Neural cell (in vitro differentiated cells): Measurements from ENCODE around the gene ENOSF1. TPM values are rescaled to one million over a fixed set of nuclear protein-coding genes. Genes with fewer than 3 reads are reported as not detected.

Source experiments
- H2AFZ ChIP-seq: fragments of 200-600, 300-800 bp; sonication (generic), shearing (Covaris generic); 2 replicates; pipeline ENCODE4 v1.6.0; 2014; ENCODE audit warnings: low read depth, mild to moderate bottlenecking, antibody characterized with exemption, low read length, moderate library complexity
- H3F3A ChIP-seq: fragments of 200-600 bp; shearing (Covaris generic); 2 replicates; pipeline ENCODE4 v1.6.1; 2016; ENCODE audit warnings: mild to moderate bottlenecking, moderate library complexity, mixed read lengths, antibody characterized with exemption, low read length; ENCODE audit not compliant: insufficient read depth, poor library complexity, severe bottlenecking
- H3K27ac ChIP-seq: fragments of 200-600, 300-800 bp; sonication (generic), shearing (Covaris generic); 2 replicates; pipeline ENCODE4 v1.5.1; 2014; ENCODE audit warnings: mild to moderate bottlenecking, low read length, moderate library complexity
- H3K27me3 ChIP-seq: fragments of 300-800, 200-600 bp; sonication (generic), shearing (Covaris generic); 2 replicates; pipeline ENCODE4 v1.6.0; 2014; ENCODE audit warnings: mild to moderate bottlenecking, low read depth, low read length, moderate library complexity; ENCODE audit not compliant: insufficient read depth
- H3K36me3 ChIP-seq: fragments of 300-800, 200-600 bp; sonication (generic), shearing (Covaris generic); 2 replicates; pipeline ENCODE4 v1.5.1; 2014; ENCODE audit warnings: mild to moderate bottlenecking, antibody characterized with exemption, low read length, moderate library complexity; ENCODE audit not compliant: insufficient read depth
- H3K4me2 ChIP-seq: fragments of 300-800, 200-600 bp; sonication (generic), shearing (Covaris generic); 2 replicates; pipeline ENCODE4 v1.6.0; 2014; ENCODE audit warnings: mild to moderate bottlenecking, low read length
- H3K4me3 ChIP-seq: fragments of 300-800, 200-600 bp; sonication (generic), shearing (Covaris generic); 2 replicates; pipeline ENCODE4 v1.5.1; 2014; ENCODE audit warnings: mild to moderate bottlenecking, low read length, moderate library complexity
- H3K79me2 ChIP-seq: fragments of 200-600 bp; shearing (Covaris generic); replicated peaks from 2 replicates; pipeline ENCODE4 v1.6.0; 2014; ENCODE audit warnings: mild to moderate bottlenecking, low read length, moderate library complexity; ENCODE audit not compliant: insufficient read depth
- H3K9ac ChIP-seq: fragments of 300-800, 200-600 bp; sonication (generic), shearing (Covaris generic); 2 replicates; pipeline ENCODE4 v1.6.1; 2016; ENCODE audit warnings: mild to moderate bottlenecking, low read length, mixed read lengths
- H3K9me2 ChIP-seq: fragments of 200-600 bp; shearing (Covaris generic); 2 replicates; pipeline ENCODE4 v1.6.1; 2016; ENCODE audit warnings: mild to moderate bottlenecking, low read length, mixed read lengths; ENCODE audit not compliant: insufficient read depth
- H3K9me3 ChIP-seq: fragments of 200-600, 300-800 bp; sonication (generic), shearing (Covaris generic); 2 replicates; pipeline ENCODE4 v1.6.1; 2016; ENCODE audit warnings: mild to moderate bottlenecking, mixed run types, low read length, moderate library complexity, mixed read lengths
- H4K20me1 ChIP-seq: fragments of 200-600 bp; shearing (Covaris generic); 2 replicates; pipeline ENCODE4 v1.6.1; 2016; ENCODE audit warnings: mild to moderate bottlenecking, mixed run types; ENCODE audit not compliant: insufficient read depth
- CTCF ChIP-seq: fragments of 450-650 bp; IDR thresholded peaks from 2 replicates; pipeline ENCODE4 v1.5.1; 2014; ENCODE audit warnings: antibody characterized with exemption, mild to moderate bottlenecking, moderate library complexity; ENCODE audit not compliant: poor library complexity, severe bottlenecking
- EP300 ChIP-seq: fragments of 450-650 bp; conservative IDR thresholded peaks from 2 replicates; pipeline ENCODE4 v1.6.1; 2014; ENCODE audit warnings: antibody characterized with exemption, mild to moderate bottlenecking, moderate library complexity; ENCODE audit not compliant: poor library complexity, severe bottlenecking
- EZH2 ChIP-seq: fragments of 200-600, 300-800 bp; shearing (Covaris generic), sonication (generic); IDR thresholded peaks from 2 replicates; pipeline ENCODE4 v1.6.1; 2014; ENCODE audit warnings: antibody characterized with exemption, low read length, borderline replicate concordance, mild to moderate bottlenecking; ENCODE audit not compliant: insufficient read depth, poor library complexity, severe bottlenecking
- MXI1 ChIP-seq: fragments of 450-650 bp; conservative IDR thresholded peaks from 2 replicates; pipeline ENCODE4 v1.6.1; 2014; ENCODE audit warnings: antibody characterized with exemption, mild to moderate bottlenecking; ENCODE audit not compliant: poor library complexity, severe bottlenecking
- POLR2AphosphoS5 ChIP-seq: IDR thresholded peaks from 2 replicates; pipeline ENCODE4 v1.6.1; 2012
- RAD21 ChIP-seq: fragments of 450-650 bp; conservative IDR thresholded peaks from 2 replicates; pipeline ENCODE4 v1.6.1; 2014; ENCODE audit warnings: antibody characterized with exemption, mild to moderate bottlenecking, moderate library complexity
- SMC3 ChIP-seq: fragments of 450-650 bp; conservative IDR thresholded peaks from 2 replicates; pipeline ENCODE4 v1.6.1; 2014; ENCODE audit warnings: antibody characterized with exemption, mild to moderate bottlenecking, moderate library complexity; ENCODE audit not compliant: poor library complexity
- TAF1 ChIP-seq: IDR thresholded peaks from 2 replicates; pipeline ENCODE4 v1.6.1; 2012; ENCODE audit warnings: low read depth
- polyA plus RNA-seq: library from polyadenylated mRNA; depleted of rRNA; stranded (reverse); fragments of >200 nt; gene quantifications from 2 replicates; pipeline ENCODE4 v1.2.3, GENCODE V29; 2014
- TF ChIP-seq, protein P1 (sequence below): IDR thresholded peaks from 2 replicates; pipeline ENCODE4 v1.6.1; 2012; ENCODE audit warnings: borderline replicate concordance

The ENOSF1 gene
- polyA plus RNA-seq, 1 donor from 2014 or later: 9.0 TPM

GRCh38 chr18:706405-706804 is 6.0 kb downstream of the ENOSF1 start:
- Histone ChIP-seq H3K27me3 (peaks cover 3% of the 10 kb centered on the region), H3K9me3 (no peaks in the 10 kb centered on the region), H3K9ac (no peak overlapping the region), H3F3A (no peaks in the 10 kb centered on the region), H3K79me2 (no peaks in the 10 kb centered on the region), H4K20me1 (no peaks in the 10 kb centered on the region), H3K36me3 (no peaks in the 10 kb centered on the region), H3K9me2 (no peaks in the 10 kb centered on the region), H2AFZ (no peak overlapping the region), H3K4me3 (no peak overlapping the region), H3K4me2 (no peak overlapping the region), H3K27ac (no peak overlapping the region)
- no peak for TF ChIP-seq EP300

DNA sequence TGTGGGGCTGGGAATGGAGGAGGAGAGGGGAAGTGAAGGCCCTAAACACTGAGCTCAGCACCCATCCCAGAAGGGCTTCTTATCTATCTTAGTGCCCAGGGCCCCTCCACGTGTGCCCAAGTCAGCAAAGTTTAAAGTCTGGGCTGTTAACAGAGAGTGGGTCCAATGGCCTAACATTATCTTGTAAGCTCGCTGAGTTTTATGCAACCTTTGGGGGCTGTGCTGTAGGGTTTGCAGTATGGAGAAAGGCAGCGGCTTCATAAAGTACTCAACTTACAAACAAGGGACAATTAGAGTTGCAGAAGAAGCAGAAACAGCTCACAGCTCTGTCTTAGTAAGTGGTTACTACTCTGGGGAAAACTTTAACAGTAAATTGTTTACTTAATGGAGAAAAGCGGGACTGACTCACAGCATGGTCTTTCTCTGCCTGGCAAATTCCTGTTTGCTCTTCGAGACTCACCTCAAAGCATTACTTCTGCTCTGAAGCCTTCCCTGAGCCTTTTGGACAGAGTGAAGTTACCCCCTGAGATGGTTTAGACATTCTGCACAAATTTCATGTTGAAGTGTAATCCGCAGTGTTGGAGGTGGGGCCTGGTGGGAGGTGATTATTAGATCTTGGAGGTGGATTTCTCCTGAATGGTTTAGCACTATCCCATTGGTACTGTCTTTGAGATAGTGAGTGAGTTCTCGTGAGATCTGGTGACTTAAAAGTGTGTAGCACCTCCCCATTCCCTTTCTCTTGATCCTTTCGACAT is 9.0 kb downstream of the ENOSF1 start:
- TF ChIP-seq EP300: no peak
- TF ChIP-seq RAD21: no peak
- TF ChIP-seq SMC3: no peak
- TF ChIP-seq EZH2: no peak
- no peak for TF ChIP-seq TAF1
- no peak for TF ChIP-seq MXI1
- TF ChIP-seq CTCF: no peak
- TF ChIP-seq, protein P1, sequence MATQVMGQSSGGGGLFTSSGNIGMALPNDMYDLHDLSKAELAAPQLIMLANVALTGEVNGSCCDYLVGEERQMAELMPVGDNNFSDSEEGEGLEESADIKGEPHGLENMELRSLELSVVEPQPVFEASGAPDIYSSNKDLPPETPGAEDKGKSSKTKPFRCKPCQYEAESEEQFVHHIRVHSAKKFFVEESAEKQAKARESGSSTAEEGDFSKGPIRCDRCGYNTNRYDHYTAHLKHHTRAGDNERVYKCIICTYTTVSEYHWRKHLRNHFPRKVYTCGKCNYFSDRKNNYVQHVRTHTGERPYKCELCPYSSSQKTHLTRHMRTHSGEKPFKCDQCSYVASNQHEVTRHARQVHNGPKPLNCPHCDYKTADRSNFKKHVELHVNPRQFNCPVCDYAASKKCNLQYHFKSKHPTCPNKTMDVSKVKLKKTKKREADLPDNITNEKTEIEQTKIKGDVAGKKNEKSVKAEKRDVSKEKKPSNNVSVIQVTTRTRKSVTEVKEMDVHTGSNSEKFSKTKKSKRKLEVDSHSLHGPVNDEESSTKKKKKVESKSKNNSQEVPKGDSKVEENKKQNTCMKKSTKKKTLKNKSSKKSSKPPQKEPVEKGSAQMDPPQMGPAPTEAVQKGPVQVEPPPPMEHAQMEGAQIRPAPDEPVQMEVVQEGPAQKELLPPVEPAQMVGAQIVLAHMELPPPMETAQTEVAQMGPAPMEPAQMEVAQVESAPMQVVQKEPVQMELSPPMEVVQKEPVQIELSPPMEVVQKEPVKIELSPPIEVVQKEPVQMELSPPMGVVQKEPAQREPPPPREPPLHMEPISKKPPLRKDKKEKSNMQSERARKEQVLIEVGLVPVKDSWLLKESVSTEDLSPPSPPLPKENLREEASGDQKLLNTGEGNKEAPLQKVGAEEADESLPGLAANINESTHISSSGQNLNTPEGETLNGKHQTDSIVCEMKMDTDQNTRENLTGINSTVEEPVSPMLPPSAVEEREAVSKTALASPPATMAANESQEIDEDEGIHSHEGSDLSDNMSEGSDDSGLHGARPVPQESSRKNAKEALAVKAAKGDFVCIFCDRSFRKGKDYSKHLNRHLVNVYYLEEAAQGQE: no peak
- no peak for TF ChIP-seq POLR2AphosphoS5
- no peaks in the 10 kb centered on the region for H3K9me2 ChIP-seq
- no peak overlapping the region for H2AFZ ChIP-seq
- H3K9me3 ChIP-seq: no peaks in the 10 kb centered on the region
- no peaks in the 10 kb centered on the region for H3K36me3 ChIP-seq
- H3K9ac ChIP-seq: no peak overlapping the region
- H3K4me3 ChIP-seq: no peak overlapping the region
- no peak overlapping the region for H3K4me2 ChIP-seq
- no peaks in the 10 kb centered on the region for H3K79me2 ChIP-seq
- no peaks in the 10 kb centered on the region for H4K20me1 ChIP-seq
- no peaks in the 10 kb centered on the region for H3F3A ChIP-seq
- H3K27me3 ChIP-seq: no peaks in the 10 kb centered on the region
- no peak overlapping the region for H3K27ac ChIP-seq

DNA sequence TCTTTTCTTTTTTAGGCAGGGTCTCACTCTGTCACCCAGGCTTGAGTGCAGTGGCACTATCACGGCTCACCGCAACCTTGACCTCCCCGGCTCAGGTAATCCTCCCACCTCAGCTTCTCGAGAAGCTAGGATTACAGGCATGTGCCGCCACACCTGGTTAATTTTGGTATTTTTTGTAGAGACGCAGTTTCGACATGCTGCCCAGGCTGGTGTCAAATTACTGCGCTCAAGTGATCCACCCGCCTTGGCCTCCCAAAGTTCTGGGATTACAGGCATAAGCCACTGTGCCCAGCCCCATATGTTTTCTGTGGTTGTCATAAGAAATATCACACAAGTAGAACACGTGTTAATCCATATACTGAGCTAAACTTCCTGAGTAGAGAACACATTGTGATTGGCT is 14.6 kb downstream of the ENOSF1 start:
- no peaks in the 10 kb centered on the region for H3K36me3 ChIP-seq
- H4K20me1 ChIP-seq: no peaks in the 10 kb centered on the region
- no peak overlapping the region for H3K4me3 ChIP-seq
- H3K9me2 ChIP-seq: no peaks in the 10 kb centered on the region
- no peaks in the 10 kb centered on the region for H3K79me2 ChIP-seq
- no peak overlapping the region for H2AFZ ChIP-seq
- TF ChIP-seq SMC3 (no peak), EZH2 (no peak), CTCF (no peak), POLR2AphosphoS5 (no peak), TAF1 (no peak), RAD21 (no peak), MXI1 (no peak), EP300 (no peak)
- TF ChIP-seq, protein P1: no peak
- no peaks in the 10 kb centered on the region for H3K27me3 ChIP-seq
- no peaks in the 10 kb centered on the region for H3K9me3 ChIP-seq
- no peaks in the 10 kb centered on the region for H3F3A ChIP-seq
- no peak overlapping the region for H3K9ac ChIP-seq
- no peak overlapping the region for H3K27ac ChIP-seq
- no peak overlapping the region for H3K4me2 ChIP-seq
